ENCODE results near the gene ABHD8.

The ABHD8 gene

DNA sequence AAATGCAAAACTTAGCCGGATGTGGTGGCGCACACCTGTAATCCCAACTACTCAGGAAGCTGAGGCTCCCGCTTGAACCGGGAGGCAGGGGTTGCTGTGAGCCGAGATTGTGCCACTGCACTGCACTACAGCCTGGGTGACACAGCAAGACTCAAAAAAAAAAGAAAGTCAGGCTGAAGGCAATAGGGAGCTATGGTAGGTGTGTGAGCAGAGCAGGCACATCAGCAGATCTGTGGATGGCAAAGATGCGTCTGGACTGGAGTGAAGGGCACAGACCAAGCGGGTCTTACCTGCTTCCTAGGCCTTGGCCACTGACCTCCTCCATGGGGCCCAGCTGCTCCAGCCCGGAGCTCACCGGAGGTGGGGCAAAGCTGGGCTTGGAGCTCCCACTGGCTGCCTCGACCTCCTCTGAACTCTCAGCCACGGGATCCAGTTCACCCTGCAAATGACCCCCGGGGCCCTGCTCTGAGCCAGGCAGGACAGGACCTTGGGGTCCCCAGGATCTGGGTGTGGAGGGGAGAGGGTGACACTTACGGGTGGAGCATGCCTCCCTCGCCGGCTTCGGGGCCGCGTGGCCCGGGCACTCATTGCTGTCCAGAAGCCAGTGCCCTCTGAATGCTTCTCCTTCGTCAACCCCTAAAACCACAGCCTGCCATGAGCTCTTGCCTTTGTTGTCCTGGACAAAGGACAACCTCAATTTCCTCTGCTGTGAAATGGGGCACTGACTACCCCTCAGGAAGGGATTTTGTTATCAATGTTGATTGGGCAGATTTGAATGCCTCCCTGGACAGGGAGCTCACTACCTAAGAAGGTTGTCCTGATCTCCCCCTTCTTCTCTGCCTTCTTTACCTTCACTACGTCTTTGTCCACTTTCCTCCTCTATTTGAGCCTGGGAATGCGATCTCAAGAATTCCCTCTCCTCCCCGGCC, 39.2 kb downstream of the ABHD8 start:
- Mint-ChIP-seq H3K4me3 (no peak overlapping the region), H3K36me3 (peaks cover 3 to 5% of the 10 kb centered on the region in 2 donors), H3K4me1 (peaks cover 12 to 18% of the 10 kb centered on the region in 2 donors), H3K27ac (peak overlapping the region; percentile 52), H3K27me3 (peaks cover 0 to 4% of the 10 kb centered on the region in 2 donors), H3K9me3 (peaks cover 8 to 10% of the 10 kb centered on the region in 2 donors)
- no peak for DNase-seq
- no peak for ATAC-seq (replicated peaks)

DNA sequence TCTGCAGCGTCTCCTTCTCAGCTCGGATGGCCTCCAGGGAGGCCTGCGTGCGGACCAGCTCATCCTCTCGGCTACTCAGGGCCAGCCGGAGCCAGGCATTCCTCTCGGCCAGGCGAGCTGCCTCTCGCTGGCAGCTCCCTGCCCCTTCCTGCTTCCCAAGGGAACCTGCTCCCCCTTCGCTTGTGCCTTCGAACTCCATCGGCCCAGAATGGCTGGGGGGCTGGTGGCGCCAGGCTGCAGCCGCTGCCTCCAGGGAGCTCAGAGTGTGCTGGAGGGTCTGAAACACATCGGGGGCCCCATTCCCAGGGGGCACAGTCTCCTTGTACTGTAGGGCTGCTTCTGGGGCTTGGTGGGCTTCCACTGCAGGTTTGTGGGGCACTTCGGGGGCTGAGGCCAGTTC, 40.7 kb downstream of the ABHD8 start:
- peaks cover 0 to 4% of the 10 kb centered on the region in 2 donors for H3K27me3 Mint-ChIP-seq
- no peak overlapping the region for H3K27ac Mint-ChIP-seq
- peaks cover 8 to 10% of the 10 kb centered on the region in 2 donors for H3K9me3 Mint-ChIP-seq
- DNase-seq (no peak), ATAC-seq (replicated peaks) (no peak)
- peaks cover 3 to 5% of the 10 kb centered on the region in 2 donors for H3K36me3 Mint-ChIP-seq
- H3K4me3 Mint-ChIP-seq, result no peak overlapping the region
- peaks cover 6 to 9% of the 10 kb centered on the region in 2 donors for H3K4me1 Mint-ChIP-seq

GRCh38 chr19:17260842-17261325, 42.3 kb downstream of the ABHD8 start:
- Mint-ChIP-seq H3K27ac (no peak overlapping the region), H3K27me3 (peaks cover 0 to 4% of the 10 kb centered on the region in 2 donors), H3K4me3 (no peak overlapping the region), H3K4me1 (peaks cover 6 to 9% of the 10 kb centered on the region in 2 donors), H3K36me3 (peaks cover 3 to 5% of the 10 kb centered on the region in 2 donors), H3K9me3 (peaks cover 8 to 10% of the 10 kb centered on the region in 2 donors)
- ATAC-seq (replicated peaks) (peak; percentile 99), DNase-seq (peak; percentile 78)

DNA sequence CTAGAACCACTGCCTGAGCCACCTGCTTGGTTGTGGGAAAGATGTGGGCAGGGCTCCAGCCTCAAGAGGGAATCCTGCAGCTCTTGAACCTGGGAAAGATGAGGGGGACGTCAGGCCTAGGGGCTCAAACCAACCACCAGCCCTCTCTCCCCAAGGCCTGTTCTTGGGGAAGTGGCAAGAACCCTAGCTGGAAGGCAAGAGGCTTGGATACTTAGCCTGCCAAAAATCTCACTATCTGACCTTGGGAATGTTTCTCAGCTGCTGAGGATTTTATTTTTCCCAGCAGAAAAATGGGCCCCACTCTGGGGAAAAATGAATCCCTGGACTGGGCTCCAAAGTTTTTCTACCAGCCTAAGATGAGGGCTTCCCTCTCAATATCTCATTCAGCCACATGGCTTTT, 43.3 kb downstream of the ABHD8 start:
- no peak for ATAC-seq (replicated peaks)
- peaks cover 0 to 4% of the 10 kb centered on the region in 2 donors for H3K27me3 Mint-ChIP-seq

GRCh38 chr19:17259118-17259780, 44.0 kb downstream of the ABHD8 start:
- H3K36me3 Mint-ChIP-seq, result peaks cover 3 to 5% of the 10 kb centered on the region in 2 donors
- H3K9me3 Mint-ChIP-seq, result peaks cover 8 to 10% of the 10 kb centered on the region in 2 donors
- peaks cover 0 to 4% of the 10 kb centered on the region in 2 donors for H3K27me3 Mint-ChIP-seq
- ATAC-seq (replicated peaks), result no peak
- H3K27ac Mint-ChIP-seq, result no peak overlapping the region
- peaks cover 5 to 6% of the 10 kb centered on the region in 2 donors for H3K4me1 Mint-ChIP-seq
- no peak overlapping the region for H3K4me3 Mint-ChIP-seq
- DNase-seq, result no peak

More for the DNA sequence above, 43.3 kb downstream of the ABHD8 start:
- H3K36me3 Mint-ChIP-seq, result peaks cover 3 to 5% of the 10 kb centered on the region in 2 donors
- no peak overlapping the region for H3K4me3 Mint-ChIP-seq
- DNase-seq, result no peak
- H3K4me1 Mint-ChIP-seq, result peaks cover 6 to 9% of the 10 kb centered on the region in 2 donors
- no peak overlapping the region for H3K27ac Mint-ChIP-seq
- H3K9me3 Mint-ChIP-seq, result peaks cover 8 to 10% of the 10 kb centered on the region in 2 donors

- no peak for ATAC-seq (replicated peaks)
- H3K4me1 Mint-ChIP-seq, result peaks cover 5 to 6% of the 10 kb centered on the region in 2 donors
Measured at GRCh38 chr19:17256130-17256529, 47.1 kb downstream of the ABHD8 start.

DNA sequence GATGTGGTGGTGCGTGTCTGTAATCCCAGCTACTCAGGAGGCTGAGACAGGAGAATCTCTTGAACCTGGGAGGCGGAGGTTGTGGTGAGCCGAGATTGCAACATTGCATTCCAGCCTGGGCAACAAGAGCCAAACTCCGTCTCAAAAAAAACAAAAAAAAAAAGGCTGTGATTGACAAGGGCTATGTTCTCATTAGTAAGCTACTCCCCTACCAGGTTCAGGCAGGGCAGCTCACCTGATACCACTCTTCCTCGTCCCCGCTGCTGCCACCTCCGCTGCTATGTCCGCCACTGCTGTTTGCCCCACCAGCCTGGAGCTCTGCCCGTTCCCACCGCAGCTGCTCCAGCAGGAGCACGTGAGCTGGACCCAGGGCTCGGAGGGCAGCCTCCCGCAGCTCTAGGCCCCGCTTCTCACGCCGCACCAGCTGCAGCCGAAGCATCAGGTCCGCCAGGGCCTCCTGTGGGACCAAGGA, 48.0 kb downstream of the ABHD8 start:
- H3K4me3 Mint-ChIP-seq, result no peak overlapping the region
- H3K27ac Mint-ChIP-seq, result no peak overlapping the region

More at GRCh38 chr19:17256130-17256529, 47.1 kb downstream of the ABHD8 start:
- DNase-seq, result no peak
- no peak overlapping the region for H3K4me3 Mint-ChIP-seq
- H3K27me3 Mint-ChIP-seq, result peaks cover 0 to 4% of the 10 kb centered on the region in 2 donors
- H3K9me3 Mint-ChIP-seq, result peaks cover 8 to 10% of the 10 kb centered on the region in 2 donors
- peaks cover 3 to 5% of the 10 kb centered on the region in 2 donors for H3K36me3 Mint-ChIP-seq
- H3K27ac Mint-ChIP-seq, result no peak overlapping the region

GRCh38 chr19:17254636-17255035, 48.6 kb downstream of the ABHD8 start:
- H3K36me3 Mint-ChIP-seq, result no peaks in the 10 kb centered on the region
- H3K27ac Mint-ChIP-seq, result no peak overlapping the region

More for the DNA sequence above, 48.0 kb downstream of the ABHD8 start:
- no peaks in the 10 kb centered on the region for H3K27me3 Mint-ChIP-seq
- ATAC-seq (replicated peaks), result no peak
- DNase-seq, result no peak
- H3K9me3 Mint-ChIP-seq, result peaks cover 5 to 6% of the 10 kb centered on the region in 2 donors
- no peaks in the 10 kb centered on the region for H3K4me1 Mint-ChIP-seq
- no peaks in the 10 kb centered on the region for H3K36me3 Mint-ChIP-seq

DNA sequence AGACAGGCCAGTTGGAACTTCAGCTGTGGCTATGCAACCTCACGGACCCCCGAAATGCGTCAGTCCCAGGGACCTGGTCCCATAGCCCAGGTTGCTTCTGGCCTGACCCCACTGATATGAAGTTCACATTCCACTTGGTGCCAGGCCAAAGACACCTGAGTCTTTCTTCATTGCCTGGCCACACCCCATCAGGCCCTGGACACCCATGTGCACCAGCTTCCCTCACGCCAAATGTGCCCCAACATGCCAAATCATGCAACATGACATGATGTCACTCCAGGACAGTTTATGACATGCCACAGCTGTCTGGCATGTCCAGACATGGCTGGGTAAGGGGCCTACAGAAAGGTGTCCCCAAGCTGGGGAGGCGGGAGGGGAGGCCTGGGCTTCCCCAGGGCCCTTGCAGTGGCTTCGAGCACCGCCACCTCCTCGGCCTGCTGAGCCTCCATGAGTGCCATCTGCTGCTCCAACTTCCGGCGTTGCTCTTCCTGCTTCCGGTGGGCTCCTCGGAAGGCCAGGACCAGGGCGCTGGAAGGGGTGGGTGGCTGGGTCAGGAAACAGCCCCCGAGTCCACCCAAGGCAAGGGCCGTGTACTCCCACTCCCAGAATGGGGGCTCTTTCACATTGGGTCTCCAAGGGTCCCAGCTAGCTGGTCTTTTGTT, 53.2 kb downstream of the ABHD8 start:
- Mint-ChIP-seq H3K27ac (no peak overlapping the region), H3K9me3 (no peaks in the 10 kb centered on the region), H3K4me1 (peaks cover 8 to 15% of the 10 kb centered on the region in 2 donors), H3K4me3 (no peak overlapping the region), H3K36me3 (no peaks in the 10 kb centered on the region), H3K27me3 (no peaks in the 10 kb centered on the region)
- ATAC-seq (replicated peaks) (no peak), DNase-seq (no peak)

More at GRCh38 chr19:17254636-17255035, 48.6 kb downstream of the ABHD8 start:
- H3K4me3 Mint-ChIP-seq, result no peak overlapping the region
- no peak for ATAC-seq (replicated peaks)
- no peaks in the 10 kb centered on the region for H3K4me1 Mint-ChIP-seq
- peaks cover 3 to 4% of the 10 kb centered on the region in 2 donors for H3K9me3 Mint-ChIP-seq
- no peaks in the 10 kb centered on the region for H3K27me3 Mint-ChIP-seq
- no peak for DNase-seq

GRCh38 chr19:17248011-17248776, 55.0 kb downstream of the ABHD8 start:
- Mint-ChIP-seq H3K27ac (no peak overlapping the region), H3K4me3 (no peak overlapping the region)

DNA sequence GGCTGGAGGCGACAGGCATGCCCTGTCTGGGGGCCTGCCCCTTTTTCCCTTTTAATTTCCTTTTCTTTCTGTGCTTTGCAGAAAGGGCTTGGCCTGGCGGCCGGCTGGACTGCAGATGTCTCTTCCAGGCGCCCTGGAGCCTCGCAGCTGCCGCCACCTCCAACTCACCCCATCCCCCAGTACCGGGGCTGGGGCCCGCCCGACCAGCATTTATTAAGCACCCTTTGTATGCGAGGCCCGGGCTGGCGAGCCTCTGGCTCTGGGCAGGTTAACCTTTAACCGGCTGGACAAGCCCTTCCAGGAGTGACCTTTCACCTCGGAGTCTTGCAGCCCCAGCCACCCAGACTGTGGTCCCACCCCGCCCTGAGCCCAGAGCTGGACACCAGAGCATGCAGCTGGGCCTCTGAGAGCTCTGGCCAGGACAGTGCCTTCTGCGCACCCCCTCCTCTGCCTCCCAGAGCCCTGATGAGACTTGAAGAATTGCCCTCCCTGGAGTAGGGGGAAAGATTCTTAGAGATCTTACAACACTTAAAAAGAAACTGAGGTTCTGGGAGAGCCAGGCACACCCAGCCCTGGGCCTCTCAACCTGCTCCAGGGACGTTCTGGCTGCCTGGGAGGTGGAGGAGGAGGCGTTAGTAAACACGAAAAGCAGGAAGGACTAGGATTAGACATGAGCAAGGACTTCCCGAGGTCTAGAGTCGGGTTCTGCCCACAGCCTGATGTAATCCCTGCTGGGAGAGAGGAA, 56.4 kb downstream of the ABHD8 start:
- Mint-ChIP-seq H3K9me3 (no peaks in the 10 kb centered on the region), H3K27me3 (no peaks in the 10 kb centered on the region)
- peak; percentile 10 to 20 for ATAC-seq (replicated peaks)

More at GRCh38 chr19:17248011-17248776, 55.0 kb downstream of the ABHD8 start:
- Mint-ChIP-seq H3K36me3 (no peaks in the 10 kb centered on the region), H3K9me3 (no peaks in the 10 kb centered on the region), H3K27me3 (no peaks in the 10 kb centered on the region), H3K4me1 (peaks cover 12 to 15% of the 10 kb centered on the region in 2 donors)
- DNase-seq, result no peak
- ATAC-seq (replicated peaks), result no peak

GRCh38 chr19:17245535-17245984, 57.7 kb downstream of the ABHD8 start, which contains the start of gene NR2F6:
Gene NR2F6 (minus strand): TSS chr19:17245919. CDS start chr19:17245220, 699 bp downstream.
- H3K4me1 Mint-ChIP-seq, result peaks cover 21 to 23% of the 10 kb centered on the region in 2 donors
- ATAC-seq (replicated peaks) (peak in 1 of 2 donors; percentile 27), DNase-seq (no peak)
- peaks cover 0 to 4% of the 10 kb centered on the region in 2 donors for H3K36me3 Mint-ChIP-seq
- peak within 1 kb of the TSS; percentile 99 for H3K27ac Mint-ChIP-seq
- no peaks in the 10 kb centered on the region for H3K27me3 Mint-ChIP-seq
- peak within 1 kb of the TSS; percentile 98 for H3K4me3 Mint-ChIP-seq
- no peaks in the 10 kb centered on the region for H3K9me3 Mint-ChIP-seq

More for the DNA sequence above, 56.4 kb downstream of the ABHD8 start:
- H3K36me3 Mint-ChIP-seq, result no peaks in the 10 kb centered on the region
- peak overlapping the region; percentile 75 for H3K27ac Mint-ChIP-seq
- DNase-seq, result no peak
- peaks cover 20 to 21% of the 10 kb centered on the region in 2 donors for H3K4me1 Mint-ChIP-seq
- peak overlapping the region; percentile 98 for H3K4me3 Mint-ChIP-seq
